H9 (cell line): Measurements from ENCODE around the gene GRB7. TPM values are rescaled to one million over a fixed set of nuclear protein-coding genes. Genes with fewer than 3 reads are reported as not detected.

Experiments used
- DNase-seq: peaks from one replicate; pipeline ENCODE4 v3.0.0-alpha.2; 2017
- H2AFZ ChIP-seq: one replicate; pipeline ENCODE4 v1.6.1; 2013; ENCODE audit warnings: mild to moderate bottlenecking, low read length, control low read depth, moderate library complexity
- H2AK5ac ChIP-seq: 2 replicates; pipeline ENCODE4 v1.6.1; 2013; ENCODE audit warnings: low read length, control low read depth, mixed read lengths; ENCODE audit not compliant: insufficient read length
- H2BK120ac ChIP-seq: one replicate; pipeline ENCODE4 v1.6.1; 2013; ENCODE audit warnings: low read depth, mild to moderate bottlenecking, low read length, control low read depth, inconsistent platforms; ENCODE audit not compliant: poor library complexity, severe bottlenecking
- H2BK12ac ChIP-seq: 2 replicates; pipeline ENCODE4 v1.6.1; 2013; ENCODE audit warnings: low read length, control low read depth, mixed read lengths, low read depth; ENCODE audit not compliant: insufficient read length
- H2BK15ac ChIP-seq: 2 replicates; pipeline ENCODE4 v1.6.1; 2013; ENCODE audit warnings: low read depth, low read length, control low read depth
- H2BK20ac ChIP-seq: one replicate; pipeline ENCODE4 v1.6.1; 2013; ENCODE audit warnings: low read depth, mild to moderate bottlenecking, low read length, control low read depth, inconsistent platforms; ENCODE audit not compliant: poor library complexity, severe bottlenecking
- H2BK5ac ChIP-seq: 2 replicates; pipeline ENCODE4 v1.6.1; 2013; ENCODE audit warnings: low read length, control low read depth, mixed read lengths; ENCODE audit not compliant: insufficient read length
- H3K14ac ChIP-seq: 2 replicates; pipeline ENCODE4 v1.6.1; 2013; ENCODE audit warnings: low read length, control low read depth; ENCODE audit not compliant: insufficient read depth
- H3K18ac ChIP-seq: 2 replicates; pipeline ENCODE4 v1.6.1; 2013; ENCODE audit warnings: low read depth, mild to moderate bottlenecking, mixed read lengths, low read length, control low read depth; ENCODE audit not compliant: insufficient read length
- H3K23ac ChIP-seq: 2 replicates; pipeline ENCODE4 v1.6.1; 2013; ENCODE audit warnings: low read length, control low read depth, mixed read lengths, low read depth; ENCODE audit not compliant: insufficient read length
- H3K23me2 ChIP-seq: 2 replicates; pipeline ENCODE4 v1.6.1; 2013; ENCODE audit warnings: low read depth, mild to moderate bottlenecking, mixed read lengths, low read length, control low read depth; ENCODE audit not compliant: insufficient read length, poor library complexity, severe bottlenecking
- H3K27ac ChIP-seq: 2 replicates; pipeline ENCODE4 v1.5.1; 2013; ENCODE audit warnings: low read length, control low read depth, mixed read lengths, low read depth; ENCODE audit not compliant: insufficient read length
- H3K27me3 ChIP-seq: 2 replicates; pipeline ENCODE4 v1.6.1; 2013; ENCODE audit warnings: low read length, control low read depth, inconsistent platforms; ENCODE audit not compliant: insufficient read depth
- H3K4ac ChIP-seq: 2 replicates; pipeline ENCODE4 v1.6.1; 2013; ENCODE audit warnings: low read depth, mild to moderate bottlenecking, control low read depth, inconsistent platforms, low read length, moderate library complexity
- H3K4me1 ChIP-seq: 2 replicates; pipeline ENCODE4 v1.6.1; 2013; ENCODE audit warnings: low read length, control low read depth, inconsistent platforms; ENCODE audit not compliant: insufficient read depth
- H3K4me2 ChIP-seq: 2 replicates; pipeline ENCODE4 v1.6.1; 2013; ENCODE audit warnings: low read length, control low read depth, mixed read lengths; ENCODE audit not compliant: insufficient read length, insufficient read depth
- H3K56ac ChIP-seq: 2 replicates; pipeline ENCODE4 v1.6.1; 2013; ENCODE audit warnings: low read depth, mild to moderate bottlenecking, mixed read lengths, low read length, control low read depth; ENCODE audit not compliant: insufficient read length
- H3K79me1 ChIP-seq: 2 replicates; pipeline ENCODE4 v1.6.1; 2013; ENCODE audit warnings: low read depth, mild to moderate bottlenecking, moderate library complexity, low read length, control low read depth, inconsistent platforms; ENCODE audit not compliant: insufficient read depth, poor library complexity, severe bottlenecking
- H3K79me2 ChIP-seq: 2 replicates; pipeline ENCODE4 v1.6.1; 2013; ENCODE audit warnings: low read length, control low read depth, inconsistent platforms; ENCODE audit not compliant: insufficient read depth
- H3K9ac ChIP-seq: 2 replicates; pipeline ENCODE4 v1.6.1; 2013; ENCODE audit warnings: low read length, control low read depth, mixed read lengths; ENCODE audit not compliant: insufficient read length; ENCODE audit errors: extremely low read depth
- H3K9me3 ChIP-seq: one replicate; pipeline ENCODE4 v1.6.1; 2013; ENCODE audit warnings: low read depth, low read length, inconsistent platforms; ENCODE audit not compliant: control insufficient read depth
- H3T11ph ChIP-seq: one replicate; pipeline ENCODE4 v1.6.1; 2013; ENCODE audit warnings: mild to moderate bottlenecking, low read length, control low read depth, inconsistent platforms
- H4K20me1 ChIP-seq: one replicate; pipeline ENCODE4 v1.6.1; 2013; ENCODE audit not compliant: control insufficient read depth, insufficient read length, insufficient read depth
- H4K5ac ChIP-seq: 2 replicates; pipeline ENCODE4 v1.6.1; 2013; ENCODE audit warnings: low read depth, mild to moderate bottlenecking, mixed read lengths, low read length, control low read depth; ENCODE audit not compliant: insufficient read length
- H4K8ac ChIP-seq: replicated peaks from 2 replicates; pipeline ENCODE4 v1.6.1; 2013; ENCODE audit warnings: low read length, control low read depth, mixed read lengths, low read depth; ENCODE audit not compliant: insufficient read length
- H4K91ac ChIP-seq: 2 replicates; pipeline ENCODE4 v1.6.1; 2013; ENCODE audit warnings: low read depth, mild to moderate bottlenecking, moderate library complexity, mixed read lengths, low read length, control low read depth; ENCODE audit not compliant: insufficient read length
- H3K27ac Mint-ChIP-seq, 3 experiments: 2 replicates in 2 of 3; 3 replicates in 1 of 3; pipeline ENCODE4 v1.8.0; 2020 to 2021; ENCODE audit warnings: mixed read lengths in 3 of 3, mild to moderate bottlenecking in 1 of 3, moderate library complexity in 1 of 3
- H3K27me3 Mint-ChIP-seq: 2 replicates; pipeline ENCODE4 v1.8.0; 2021; ENCODE audit warnings: low read depth, mild to moderate bottlenecking, moderate library complexity, mixed read lengths
- H3K36me3 Mint-ChIP-seq, 3 experiments: 2 replicates in 2 of 3; 3 replicates in 1 of 3; pipeline ENCODE4 v1.8.0; 2020 to 2021; ENCODE audit warnings: low read depth in 3 of 3, mixed read lengths in 3 of 3; ENCODE audit not compliant: insufficient read depth in 1 of 3
- H3K4me1 Mint-ChIP-seq, 2 experiments: 2 replicates each; pipeline ENCODE4 v1.8.0; 2020; ENCODE audit warnings: mixed read lengths in 2 of 2
- H3K4me3 Mint-ChIP-seq, 2 experiments: 2 replicates in 1 of 2; 3 replicates in 1 of 2; pipeline ENCODE4 v1.8.0; 2020 to 2021; ENCODE audit warnings: mild to moderate bottlenecking in 2 of 2, mixed read lengths in 2 of 2, moderate library complexity in 1 of 2
- H3K9me3 Mint-ChIP-seq, 2 experiments: 2 replicates in 1 of 2; 3 replicates in 1 of 2; pipeline ENCODE4 v1.8.0; 2020; ENCODE audit warnings: mild to moderate bottlenecking in 2 of 2, mixed read lengths in 2 of 2, moderate library complexity in 1 of 2
- total RNA-seq: library from RNA; stranded (reverse); gene quantifications from 2 replicates; pipeline ENCODE4 v1.2.1, GENCODE V29; 2021
- TF ChIP-seq, protein P1 (sequence below): fragments of 200-600 bp; sonication (generic); conservative IDR thresholded peaks from 3 replicates; pipeline ENCODE4 v1.8.0; 2021; ENCODE audit warnings: antibody characterized with exemption, mild to moderate bottlenecking

GRB7 gene
- total RNA-seq, 1 experiment from 2014 or later: 55.0 TPM

DNA sequence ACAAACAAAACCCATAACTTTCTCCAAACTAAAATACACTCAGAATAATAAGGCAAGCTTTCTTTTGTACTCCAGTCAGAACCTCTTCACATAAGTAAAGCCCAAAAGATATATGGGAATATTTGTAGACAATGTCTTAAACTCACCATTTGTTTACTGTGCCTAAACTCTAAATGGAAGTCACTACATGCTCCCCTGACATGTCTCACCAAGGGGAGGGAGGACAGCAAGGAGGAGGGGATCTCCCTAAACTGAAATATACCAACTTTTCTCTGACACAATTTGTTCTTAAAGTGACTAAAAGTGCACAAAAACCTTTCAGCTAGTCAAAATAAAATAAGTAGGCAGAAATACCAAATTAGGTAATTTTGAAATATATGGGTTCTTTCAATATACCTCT lies 38.5 kb downstream of the GRB7 start:
- no peaks in the 10 kb centered on the region for H3K36me3 Mint-ChIP-seq
- DNase-seq: no peak

More for the DNA sequence above, 38.5 kb downstream of the GRB7 start:
- H2BK5ac ChIP-seq: no peak overlapping the region
- H4K8ac ChIP-seq: no peak overlapping the region
- H3K56ac ChIP-seq: no peak overlapping the region
- H3T11ph ChIP-seq: no peak overlapping the region
- no peak overlapping the region for H3K4me3 Mint-ChIP-seq
- no peak overlapping the region for H2BK120ac ChIP-seq
- no peak overlapping the region for H3K18ac ChIP-seq
- H3K4me1 ChIP-seq: no peaks in the 10 kb centered on the region
- H3K9me3 ChIP-seq: no peaks in the 10 kb centered on the region
- H4K20me1 ChIP-seq: no peaks in the 10 kb centered on the region
- H3K4ac ChIP-seq: no peak overlapping the region
- TF ChIP-seq, protein P1, sequence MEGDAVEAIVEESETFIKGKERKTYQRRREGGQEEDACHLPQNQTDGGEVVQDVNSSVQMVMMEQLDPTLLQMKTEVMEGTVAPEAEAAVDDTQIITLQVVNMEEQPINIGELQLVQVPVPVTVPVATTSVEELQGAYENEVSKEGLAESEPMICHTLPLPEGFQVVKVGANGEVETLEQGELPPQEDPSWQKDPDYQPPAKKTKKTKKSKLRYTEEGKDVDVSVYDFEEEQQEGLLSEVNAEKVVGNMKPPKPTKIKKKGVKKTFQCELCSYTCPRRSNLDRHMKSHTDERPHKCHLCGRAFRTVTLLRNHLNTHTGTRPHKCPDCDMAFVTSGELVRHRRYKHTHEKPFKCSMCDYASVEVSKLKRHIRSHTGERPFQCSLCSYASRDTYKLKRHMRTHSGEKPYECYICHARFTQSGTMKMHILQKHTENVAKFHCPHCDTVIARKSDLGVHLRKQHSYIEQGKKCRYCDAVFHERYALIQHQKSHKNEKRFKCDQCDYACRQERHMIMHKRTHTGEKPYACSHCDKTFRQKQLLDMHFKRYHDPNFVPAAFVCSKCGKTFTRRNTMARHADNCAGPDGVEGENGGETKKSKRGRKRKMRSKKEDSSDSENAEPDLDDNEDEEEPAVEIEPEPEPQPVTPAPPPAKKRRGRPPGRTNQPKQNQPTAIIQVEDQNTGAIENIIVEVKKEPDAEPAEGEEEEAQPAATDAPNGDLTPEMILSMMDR: no peak
- no peak overlapping the region for H2BK15ac ChIP-seq
- no peak overlapping the region for H4K91ac ChIP-seq
- no peaks in the 10 kb centered on the region for H3K79me2 ChIP-seq
- no peak overlapping the region for H3K9ac ChIP-seq
- H2BK12ac ChIP-seq: no peak overlapping the region
- H3K79me1 ChIP-seq: no peaks in the 10 kb centered on the region
- no peak overlapping the region for H4K5ac ChIP-seq
- H2AFZ ChIP-seq: no peak overlapping the region
- no peaks in the 10 kb centered on the region for H3K9me3 Mint-ChIP-seq
- no peaks in the 10 kb centered on the region for H3K27me3 ChIP-seq
- H3K4me1 Mint-ChIP-seq: peaks cover 7 to 13% of the 10 kb centered on the region in 2 experiments
- H3K27ac ChIP-seq: no peak overlapping the region
- no peak overlapping the region for H3K4me2 ChIP-seq
- no peak overlapping the region for H2BK20ac ChIP-seq
- H3K14ac ChIP-seq: no peak overlapping the region
- no peak overlapping the region for H2AK5ac ChIP-seq
- H3K27ac Mint-ChIP-seq: no peak overlapping the region
- H3K23me2 ChIP-seq: no peaks in the 10 kb centered on the region
- H3K23ac ChIP-seq: no peak overlapping the region
- H3K27me3 Mint-ChIP-seq: no peaks in the 10 kb centered on the region
